ENCODE data around the gene MYO19.

Gene MYO19

DNA sequence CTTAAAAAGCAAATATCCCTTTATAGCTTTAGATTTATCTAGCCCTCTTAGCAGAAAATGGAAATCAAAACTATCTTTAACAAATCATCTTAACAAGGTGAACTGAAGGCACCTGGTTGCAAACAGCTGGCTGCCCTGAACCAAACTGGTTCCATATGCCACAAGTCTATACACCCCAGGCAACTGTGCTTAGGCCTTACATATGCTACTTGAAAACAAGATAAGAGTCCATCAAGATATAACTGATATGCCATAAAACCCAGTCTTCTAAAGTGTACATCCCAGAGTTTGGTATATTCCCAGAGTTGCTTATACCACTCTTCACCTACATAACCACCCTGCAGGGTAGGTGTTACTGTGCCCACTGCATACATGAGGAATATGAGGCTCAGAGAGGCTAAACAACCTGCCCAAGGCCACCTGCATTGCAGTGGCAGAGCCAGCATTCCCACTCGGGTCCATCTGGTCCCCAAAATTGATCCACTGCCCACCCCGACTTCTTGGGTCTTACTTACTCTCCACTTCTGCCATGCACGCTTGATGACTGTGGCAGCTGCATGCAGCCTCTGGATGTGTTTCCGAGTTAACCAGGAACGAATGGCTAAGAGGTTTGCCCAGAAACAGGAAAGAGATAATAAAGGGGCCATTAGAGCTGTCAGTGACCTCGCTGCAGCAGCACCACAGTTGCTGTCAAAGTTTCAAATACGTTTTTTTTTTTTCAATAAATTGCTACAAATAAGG lies 35.9 kb downstream of the MYO19 start:
- TF ChIP-seq GFI1B (tag by site-specific recombination; IDR thresholded peaks at IDR 0.05) (no peak), ZFP41 (tag by site-specific recombination; IDR thresholded peaks at IDR 0.05; ENCODE audit: borderline replicate concordance) (no peak), ZNF366 (tag by site-specific recombination; conservative IDR thresholded peaks at IDR 0.05) (no peak), ZNF514 (tag by site-specific recombination; IDR thresholded peaks at IDR 0.05) (no peak), ZBTB20 (tag by site-specific recombination; IDR thresholded peaks at IDR 0.05) (no peak), EGR2 (tag by site-specific recombination; IDR thresholded peaks at IDR 0.05; ENCODE audit: low read depth) (no peak), KLF16 (tag by site-specific recombination; IDR thresholded peaks at IDR 0.05) (no peak)
- TF ChIP-seq, protein P1, sequence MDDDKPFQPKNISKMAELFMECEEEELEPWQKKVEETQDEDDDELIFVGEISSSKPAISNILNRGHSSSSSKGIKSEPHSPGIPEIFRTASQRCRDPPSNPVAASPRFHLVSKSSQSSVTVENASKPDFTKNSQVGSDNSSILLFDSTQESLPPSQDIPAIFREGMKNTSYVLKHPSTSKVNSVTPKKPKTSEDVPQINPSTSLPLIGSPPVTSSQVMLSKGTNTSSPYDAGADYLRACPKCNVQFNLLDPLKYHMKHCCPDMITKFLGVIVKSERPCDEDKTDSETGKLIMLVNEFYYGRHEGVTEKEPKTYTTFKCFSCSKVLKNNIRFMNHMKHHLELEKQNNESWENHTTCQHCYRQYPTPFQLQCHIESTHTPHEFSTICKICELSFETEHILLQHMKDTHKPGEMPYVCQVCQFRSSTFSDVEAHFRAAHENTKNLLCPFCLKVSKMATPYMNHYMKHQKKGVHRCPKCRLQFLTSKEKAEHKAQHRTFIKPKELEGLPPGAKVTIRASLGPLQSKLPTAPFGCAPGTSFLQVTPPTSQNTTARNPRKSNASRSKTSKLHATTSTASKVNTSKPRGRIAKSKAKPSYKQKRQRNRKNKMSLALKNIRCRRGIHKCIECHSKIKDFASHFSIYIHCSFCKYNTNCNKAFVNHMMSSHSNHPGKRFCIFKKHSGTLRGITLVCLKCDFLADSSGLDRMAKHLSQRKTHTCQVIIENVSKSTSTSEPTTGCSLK (tag by site-specific recombination; IDR thresholded peaks at IDR 0.05), result no peak
- Histone ChIP-seq H3K9me3 (ENCODE audit: control insufficient read depth, insufficient read depth, low read depth, low read length) (no peaks in the 10 kb centered on the region), H3K4me1 (ENCODE audit: control insufficient read depth, insufficient read depth, low read length) (no peaks in the 10 kb centered on the region), H3K27ac (ENCODE audit: extremely low read depth, low read depth, low read length) (peak overlapping the region; percentile 24; the same call in 1 of the 2 replicates), H3K4me3 (ENCODE audit: low read depth, low read length) (no peak overlapping the region), H3K36me3 (ENCODE audit: control insufficient read depth in 2 of 2, insufficient read depth in 1 of 2, low read length in 2 of 2) (peaks cover 43 to 96% of the 10 kb centered on the region in 2 experiments)
- CTCF ChIA-PET, result interaction anchor here (1.2 kb wide), 1 partner anchor 35 kb away, joined by 3 read pairs; no protein-coding TSS in a partner anchor
- POLR2A ChIA-PET, result no interaction called here

DNA sequence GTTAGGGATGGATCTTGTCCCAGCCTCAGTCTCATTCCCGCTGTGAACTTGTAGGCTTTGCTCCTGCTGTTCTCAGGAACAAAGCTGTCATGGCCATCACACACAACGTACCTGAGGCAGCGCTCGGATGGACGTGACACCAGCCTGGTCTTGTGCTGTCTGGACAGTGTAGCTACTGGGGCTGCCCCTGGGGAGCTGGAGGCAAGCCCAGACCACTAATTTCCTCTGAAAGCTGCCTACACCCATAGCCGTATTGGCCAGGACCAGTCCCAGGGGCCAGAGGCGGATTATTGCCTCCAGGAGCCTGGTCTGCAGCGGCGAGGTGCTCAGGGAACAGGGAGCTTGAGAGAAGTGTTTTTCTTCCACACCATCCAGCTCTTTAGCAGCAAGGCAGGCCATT lies 36.5 kb downstream of the MYO19 start:
- no peak overlapping the region for H3K4me3 ChIP-seq (ENCODE audit: low read depth, low read length)
- H3K9me3 ChIP-seq (ENCODE audit: control insufficient read depth, insufficient read depth, low read depth, low read length), result no peaks in the 10 kb centered on the region
- ChIA-PET POLR2A (no interaction called here), CTCF (interaction anchor here (1.2 kb wide), 1 partner anchor 36 kb away, joined by 3 read pairs; no protein-coding TSS in a partner anchor)
- no peaks in the 10 kb centered on the region for H3K4me1 ChIP-seq (ENCODE audit: control insufficient read depth, insufficient read depth, low read length)
- no peak overlapping the region; the same call in 1 of the 2 replicates for H3K27ac ChIP-seq (ENCODE audit: extremely low read depth, low read depth, low read length)
- peaks cover 41 to 96% of the 10 kb centered on the region in 2 experiments for H3K36me3 ChIP-seq (ENCODE audit: control insufficient read depth in 2 of 2, insufficient read depth in 1 of 2, low read length in 2 of 2)
- no peak for TF ChIP-seq ZNF621 (tag by site-specific recombination; IDR thresholded peaks at IDR 0.05)
- TF ChIP-seq ZNF76 (tag by site-specific recombination; IDR thresholded peaks at IDR 0.05; ENCODE audit: borderline replicate concordance, low read depth), result no peak
- TF ChIP-seq, protein P2, sequence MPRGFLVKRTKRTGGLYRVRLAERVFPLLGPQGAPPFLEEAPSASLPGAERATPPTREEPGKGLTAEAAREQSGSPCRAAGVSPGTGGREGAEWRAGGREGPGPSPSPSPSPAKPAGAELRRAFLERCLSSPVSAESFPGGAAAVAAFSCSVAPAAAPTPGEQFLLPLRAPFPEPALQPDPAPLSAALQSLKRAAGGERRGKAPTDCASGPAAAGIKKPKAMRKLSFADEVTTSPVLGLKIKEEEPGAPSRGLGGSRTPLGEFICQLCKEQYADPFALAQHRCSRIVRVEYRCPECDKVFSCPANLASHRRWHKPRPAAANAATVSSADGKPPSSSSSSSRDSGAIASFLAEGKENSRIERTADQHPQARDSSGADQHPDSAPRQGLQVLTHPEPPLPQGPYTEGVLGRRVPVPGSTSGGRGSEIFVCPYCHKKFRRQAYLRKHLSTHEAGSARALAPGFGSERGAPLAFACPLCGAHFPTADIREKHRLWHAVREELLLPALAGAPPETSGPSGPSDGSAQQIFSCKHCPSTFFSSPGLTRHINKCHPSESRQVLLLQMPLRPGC (tag by site-specific recombination; IDR thresholded peaks at IDR 0.05), result no peak
- TF ChIP-seq GLI4 (tag by site-specific recombination; IDR thresholded peaks at IDR 0.05), result no peak
- no peak for TF ChIP-seq ZNF843 (tag by site-specific recombination; IDR thresholded peaks at IDR 0.05)
- no peak for TF ChIP-seq ZNF558 (tag by site-specific recombination; IDR thresholded peaks at IDR 0.05)
- no peak for TF ChIP-seq ZNF777 (tag by site-specific recombination; IDR thresholded peaks at IDR 0.05; ENCODE audit: borderline replicate concordance)
- TF ChIP-seq ZNF184 (tag by site-specific recombination; IDR thresholded peaks at IDR 0.05), result no peak
- TF ChIP-seq GLI2 (tag by site-specific recombination; IDR thresholded peaks at IDR 0.05; ENCODE audit: borderline replicate concordance, low read depth), result no peak
- no peak for TF ChIP-seq ZSCAN30 (tag by site-specific recombination; IDR thresholded peaks at IDR 0.05)
- no peak for TF ChIP-seq ZNF416 (tag by site-specific recombination; IDR thresholded peaks at IDR 0.05)
- TF ChIP-seq GFI1B (tag by site-specific recombination; IDR thresholded peaks at IDR 0.05), result no peak
- TF ChIP-seq PRDM1 (tag by site-specific recombination; IDR thresholded peaks at IDR 0.05), result no peak

Data from HEK293 (cell line).